IMR-90 (cell line): Measurements from ENCODE around the gene WDR49. TPM values are rescaled to one million over a fixed set of nuclear protein-coding genes. Genes with fewer than 3 reads are reported as not detected.

Experiments
- ATAC-seq: fragments of 200-7000 bp; cut with Tn5 transposase; 2 replicates; pipeline ENCODE4 v1.9.1; 2020; ENCODE audit warnings: low read depth, mild to moderate bottlenecking, moderate library complexity
- BruUV-seq: library from RNA; stranded (reverse); fragments of 400-500 nt; replicated peaks from 2 replicates; lab custom pipeline; 2021; lab: Mats Ljungman, UMichigan
- CTCF ChIA-PET: fragments of 300-600 bp; formaldehyde crosslinking; extraction: SDS; loops from one replicate; lab custom pipeline; 2021; ENCODE audit warnings: antibody characterized with exemption; lab: Yijun Ruan, JAX
- POLR2A ChIA-PET: fragments of 300-600 bp; sonication (Branson Sonifier 250); formaldehyde crosslinking; loops from one replicate; lab custom pipeline; 2022; ENCODE audit warnings: antibody characterized with exemption; ENCODE audit not compliant: unreplicated experiment; lab: Charles Lee
- DNase-seq: peaks from one replicate; pipeline ENCODE4 v3.0.0; 2013
- H2AFZ ChIP-seq: replicated peaks from 2 replicates; pipeline ENCODE3; 2013; ENCODE audit warnings: low read length, mild to moderate bottlenecking; ENCODE audit not compliant: poor library complexity
- H2AK5ac ChIP-seq: 2 replicates; pipeline ENCODE4 v1.6.1; 2013; ENCODE audit warnings: low read depth, low read length, inconsistent platforms
- H2AK9ac ChIP-seq: replicated peaks from 2 replicates; pipeline ENCODE3; 2013; ENCODE audit warnings: mild to moderate bottlenecking, low read depth, low read length, moderate library complexity; ENCODE audit not compliant: poor library complexity
- H2BK120ac ChIP-seq: 2 replicates; pipeline ENCODE4 v1.6.1; 2013; ENCODE audit warnings: low read depth, low read length, inconsistent platforms
- H2BK15ac ChIP-seq: 3 replicates; pipeline ENCODE4 v1.6.1; 2013; ENCODE audit warnings: low read depth, low read length, inconsistent platforms
- H2BK20ac ChIP-seq: 2 replicates; pipeline ENCODE4 v1.6.1; 2013; ENCODE audit warnings: low read depth, mild to moderate bottlenecking, inconsistent platforms, low read length, moderate library complexity
- H2BK5ac ChIP-seq: 2 replicates; pipeline ENCODE4 v1.6.1; 2013; ENCODE audit warnings: mild to moderate bottlenecking, low read depth, low read length, inconsistent platforms; ENCODE audit not compliant: poor library complexity, severe bottlenecking
- H3K14ac ChIP-seq: replicated peaks from 2 replicates; pipeline ENCODE4 v1.6.1; 2013; ENCODE audit warnings: low read depth, low read length, inconsistent platforms
- H3K18ac ChIP-seq: 2 replicates; pipeline ENCODE4 v1.6.1; 2013; ENCODE audit warnings: low read depth, low read length, control low read depth
- H3K23ac ChIP-seq: 2 replicates; pipeline ENCODE4 v1.6.1; 2013; ENCODE audit warnings: low read depth, low read length, inconsistent platforms
- H3K27ac ChIP-seq: 2 replicates; pipeline ENCODE4 v1.5.1; 2013; ENCODE audit warnings: mild to moderate bottlenecking, control low read depth, low read length; ENCODE audit not compliant: insufficient read depth
- H3K27me3 ChIP-seq: 2 replicates; pipeline ENCODE4 v1.6.1; 2013; ENCODE audit warnings: low read length; ENCODE audit not compliant: control insufficient read depth, insufficient read depth
- H3K36me3 ChIP-seq: 2 replicates; pipeline ENCODE4 v1.6.1; 2013; ENCODE audit warnings: low read length, mixed read lengths; ENCODE audit not compliant: control insufficient read depth, insufficient read depth
- H3K4ac ChIP-seq: 2 replicates; pipeline ENCODE4 v1.6.1; 2013; ENCODE audit warnings: low read depth, low read length, inconsistent platforms
- H3K4me1 ChIP-seq: 2 replicates; pipeline ENCODE4 v1.6.1; 2013; ENCODE audit warnings: low read length, mixed read lengths; ENCODE audit not compliant: control insufficient read depth, insufficient read depth
- H3K4me2 ChIP-seq: 2 replicates; pipeline ENCODE4 v1.6.1; 2013; ENCODE audit warnings: low read depth, mild to moderate bottlenecking, control low read depth, low read length, moderate library complexity
- H3K4me3 ChIP-seq: 2 replicates; pipeline ENCODE4 v1.5.1; 2013; ENCODE audit warnings: low read depth, mild to moderate bottlenecking, control low read depth, low read length, moderate library complexity; ENCODE audit not compliant: insufficient read depth
- H3K56ac ChIP-seq: 2 replicates; pipeline ENCODE4 v1.6.1; 2013; ENCODE audit warnings: low read length, inconsistent platforms; ENCODE audit not compliant: insufficient read depth; ENCODE audit errors: extremely low read depth
- H3K79me1 ChIP-seq, 2 experiments: 2 replicates each; pipeline ENCODE4 v1.6.1; 2013; ENCODE audit warnings: low read length in 2 of 2, inconsistent platforms in 1 of 2, low read depth in 1 of 2
- H3K9ac ChIP-seq: 2 replicates; pipeline ENCODE4 v1.6.1; 2013; ENCODE audit warnings: low read depth, low read length, control low read depth
- H3K9me1 ChIP-seq: 2 replicates; pipeline ENCODE4 v1.6.1; 2013; ENCODE audit warnings: low read length, inconsistent platforms; ENCODE audit not compliant: insufficient read depth
- H3K9me3 ChIP-seq: 2 replicates; pipeline ENCODE4 v1.6.1; 2013; ENCODE audit warnings: low read length; ENCODE audit not compliant: control insufficient read depth, insufficient read depth
- H4K20me1 ChIP-seq: 2 replicates; pipeline ENCODE4 v1.6.1; 2013; ENCODE audit warnings: low read length, inconsistent platforms; ENCODE audit not compliant: insufficient read depth
- H4K5ac ChIP-seq: 2 replicates; pipeline ENCODE4 v1.6.1; 2013; ENCODE audit warnings: mild to moderate bottlenecking, low read depth, low read length, control low read depth
- H4K8ac ChIP-seq, 2 experiments: 2 replicates each; pipeline ENCODE4 v1.6.1; 2013; ENCODE audit warnings: low read depth in 2 of 2, low read length in 2 of 2, control low read depth in 1 of 2, inconsistent platforms in 1 of 2
- H4K91ac ChIP-seq: 2 replicates; pipeline ENCODE4 v1.6.1; 2013; ENCODE audit warnings: low read depth, low read length, inconsistent platforms; ENCODE audit not compliant: insufficient read depth
- BHLHE40 ChIP-seq: fragments of 150-350 bp; IDR thresholded peaks from 2 replicates; pipeline ENCODE4 v1.6.1; 2016; ENCODE audit warnings: mild to moderate bottlenecking, low read depth, low read length
- CEBPB ChIP-seq: IDR thresholded peaks from 2 replicates; pipeline ENCODE4 v1.6.1; 2012; ENCODE audit warnings: low read depth, low read length, improper control_type of control experiment
- CHD1 ChIP-seq: IDR thresholded peaks from 2 replicates; pipeline ENCODE4 v1.6.1; 2012; ENCODE audit warnings: low read depth, low read length, improper control_type of control experiment
- MAFK ChIP-seq: IDR thresholded peaks from 2 replicates; pipeline ENCODE4 v1.6.1; 2012; ENCODE audit warnings: low read depth, low read length, improper control_type of control experiment
- MAZ ChIP-seq: IDR thresholded peaks from 2 replicates; pipeline ENCODE4 v1.6.1; 2012; ENCODE audit warnings: low read depth, mild to moderate bottlenecking, low read length, improper control_type of control experiment, moderate library complexity, borderline replicate concordance
- NFE2L2 ChIP-seq: fragments of 150-350 bp; IDR thresholded peaks from 2 replicates; pipeline ENCODE4 v1.6.1; 2016; ENCODE audit warnings: low read depth, mild to moderate bottlenecking, low read length
- POLR2A ChIP-seq: IDR thresholded peaks from 2 replicates; pipeline ENCODE4 v1.6.1; 2012; ENCODE audit warnings: mild to moderate bottlenecking, low read depth, low read length
- RAD21 ChIP-seq: IDR thresholded peaks from 2 replicates; pipeline ENCODE4 v1.6.1; 2012; ENCODE audit warnings: low read length, improper control_type of control experiment
- RCOR1 ChIP-seq: IDR thresholded peaks from 2 replicates; pipeline ENCODE4 v1.6.1; 2012; ENCODE audit warnings: mild to moderate bottlenecking, low read length, improper control_type of control experiment; ENCODE audit not compliant: insufficient replicate concordance
- RFX5 ChIP-seq: IDR thresholded peaks from 2 replicates; pipeline ENCODE4 v1.8.0; 2012; ENCODE audit warnings: low read depth, mild to moderate bottlenecking, low read length, moderate library complexity
- SMC3 ChIP-seq: fragments of 150-350 bp; IDR thresholded peaks from 2 replicates; pipeline ENCODE4 v1.6.1; 2016; ENCODE audit warnings: low read depth, mild to moderate bottlenecking, antibody characterized with exemption, low read length, moderate library complexity
- WGBS, 2 experiments: methylation state at CpG; one replicate each; pipeline versions ENCODE4 v1.1.5 to v1.1.7; 2013; ENCODE audit warnings: missing lambda C conversion rate in 2 of 2; ENCODE audit not compliant: insufficient read length in 1 of 2; ENCODE audit errors: extremely low coverage in 2 of 2; 5-methylcytosine and 5-hydroxymethylcytosine counted together
- dilution Hi-C: fragments of 300-500 bp; cut with HindIII; formaldehyde crosslinking; loops from one replicate; pipeline ENCODE4 v1.14.3; 2018; ENCODE audit warnings: low sequenced_read_pairs; ENCODE audit not compliant: unreplicated experiment
- in situ Hi-C: fragments of 300-500 bp; cut with MboI; formaldehyde crosslinking; loops from 3 replicates; pipeline ENCODE4 v1.14.3; 2019; ENCODE audit warnings: low sequenced_read_pairs, inconsistent platforms, mixed read lengths
- intact Hi-C: fragments of 100-400 bp; cut with micrococcal nuclease; formaldehyde crosslinking; loops from 2 replicates; pipeline ENCODE4 v1.10.0; 2022
- polyA plus RNA-seq, 3 experiments: library from polyadenylated mRNA; depleted of rRNA; stranded (reverse); fragments of >200 nt; gene quantifications; 2 replicates each; pipeline ENCODE4 v1.2.3, GENCODE V29; 2012; ENCODE audit warnings: low replicate concordance in 1 of 3
- total RNA-seq: library from RNA; depleted of rRNA; stranded (reverse); fragments of >200 nt; gene quantifications from 2 replicates; pipeline ENCODE4 v1.2.3, GENCODE V29; 2012
- TF ChIP-seq, protein P1 (sequence below): conservative IDR thresholded peaks from 2 replicates; pipeline ENCODE4 v1.5.1; 2012; ENCODE audit warnings: mild to moderate bottlenecking, low read depth, low read length, improper control_type of control experiment
- TF ChIP-seq, protein P2 (sequence below): fragments of 150-350 bp; IDR thresholded peaks from 2 replicates; pipeline ENCODE4 v1.6.1; 2016; ENCODE audit warnings: low read depth, mild to moderate bottlenecking, low read length, moderate library complexity, borderline replicate concordance

WDR49 gene
- total and polyA plus RNA-seq, 2 of the 4 experiments (the other 2 are of a cell fraction), result not detected

DNA sequence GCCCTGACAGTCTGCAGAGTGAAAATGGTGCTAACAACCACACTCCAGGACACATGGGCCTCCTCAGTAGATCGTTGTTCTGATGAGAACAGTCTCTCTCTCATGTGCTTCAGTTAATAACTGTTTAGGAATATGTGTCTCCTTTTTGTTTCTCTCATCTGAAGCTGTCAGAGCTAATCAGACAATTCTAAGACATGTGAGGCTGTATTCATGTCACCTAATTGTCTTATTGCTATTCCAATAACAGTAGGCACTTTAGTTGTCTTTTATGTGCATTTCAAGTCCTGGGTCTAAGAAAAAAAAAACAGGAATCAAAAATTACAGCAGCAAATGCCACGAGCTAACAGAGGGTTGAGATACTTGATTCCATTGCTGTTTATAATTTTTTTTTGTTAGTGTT is 89.1 kb downstream of the WDR49 start:
- Histone ChIP-seq H4K8ac (no peak overlapping the region), H3K27ac (no peak overlapping the region), H3K9ac (no peak overlapping the region), H2BK5ac (no peak overlapping the region), H2BK15ac (no peak overlapping the region), H3K27me3 (no peaks in the 10 kb centered on the region), H4K5ac (no peak overlapping the region), H3K18ac (no peak overlapping the region), H3K9me1 (no peaks in the 10 kb centered on the region), H4K91ac (no peak overlapping the region), H3K4ac (no peak overlapping the region), H3K79me1 (no peaks in the 10 kb centered on the region), H3K4me2 (no peak overlapping the region), H3K4me1 (no peaks in the 10 kb centered on the region), H3K4me3 (no peak overlapping the region), H3K56ac (no peak overlapping the region), H2AK5ac (no peak overlapping the region), H2BK20ac (no peak overlapping the region), H4K20me1 (no peaks in the 10 kb centered on the region), H3K23ac (no peak overlapping the region), H2BK120ac (no peak overlapping the region), H2AFZ (no peak overlapping the region), H3K9me3 (no peaks in the 10 kb centered on the region), H3K36me3 (no peaks in the 10 kb centered on the region), H3K14ac (no peak overlapping the region), H2AK9ac (no peak overlapping the region)
- ATAC-seq (no peak), DNase-seq (no peak)
- BruUV-seq, result no TSS peak
- intact Hi-C loops, result no loop called here
- CTCF ChIA-PET, result no interaction called here
- dilution Hi-C loops, result no loop called here
- WGBS, 2 experiments, result no CpG with 5 or more reads among the region's 2 CpGs
- POLR2A ChIA-PET, result no interaction called here
- no peak for TF ChIP-seq RCOR1
- TF ChIP-seq MAZ, result no peak
- TF ChIP-seq RFX5, result no peak
- TF ChIP-seq CHD1, result no peak
- TF ChIP-seq, protein P1, sequence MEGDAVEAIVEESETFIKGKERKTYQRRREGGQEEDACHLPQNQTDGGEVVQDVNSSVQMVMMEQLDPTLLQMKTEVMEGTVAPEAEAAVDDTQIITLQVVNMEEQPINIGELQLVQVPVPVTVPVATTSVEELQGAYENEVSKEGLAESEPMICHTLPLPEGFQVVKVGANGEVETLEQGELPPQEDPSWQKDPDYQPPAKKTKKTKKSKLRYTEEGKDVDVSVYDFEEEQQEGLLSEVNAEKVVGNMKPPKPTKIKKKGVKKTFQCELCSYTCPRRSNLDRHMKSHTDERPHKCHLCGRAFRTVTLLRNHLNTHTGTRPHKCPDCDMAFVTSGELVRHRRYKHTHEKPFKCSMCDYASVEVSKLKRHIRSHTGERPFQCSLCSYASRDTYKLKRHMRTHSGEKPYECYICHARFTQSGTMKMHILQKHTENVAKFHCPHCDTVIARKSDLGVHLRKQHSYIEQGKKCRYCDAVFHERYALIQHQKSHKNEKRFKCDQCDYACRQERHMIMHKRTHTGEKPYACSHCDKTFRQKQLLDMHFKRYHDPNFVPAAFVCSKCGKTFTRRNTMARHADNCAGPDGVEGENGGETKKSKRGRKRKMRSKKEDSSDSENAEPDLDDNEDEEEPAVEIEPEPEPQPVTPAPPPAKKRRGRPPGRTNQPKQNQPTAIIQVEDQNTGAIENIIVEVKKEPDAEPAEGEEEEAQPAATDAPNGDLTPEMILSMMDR, result no peak
- TF ChIP-seq BHLHE40, result no peak
- no peak for TF ChIP-seq NFE2L2
- no peak for TF ChIP-seq RAD21
- TF ChIP-seq, protein P2, sequence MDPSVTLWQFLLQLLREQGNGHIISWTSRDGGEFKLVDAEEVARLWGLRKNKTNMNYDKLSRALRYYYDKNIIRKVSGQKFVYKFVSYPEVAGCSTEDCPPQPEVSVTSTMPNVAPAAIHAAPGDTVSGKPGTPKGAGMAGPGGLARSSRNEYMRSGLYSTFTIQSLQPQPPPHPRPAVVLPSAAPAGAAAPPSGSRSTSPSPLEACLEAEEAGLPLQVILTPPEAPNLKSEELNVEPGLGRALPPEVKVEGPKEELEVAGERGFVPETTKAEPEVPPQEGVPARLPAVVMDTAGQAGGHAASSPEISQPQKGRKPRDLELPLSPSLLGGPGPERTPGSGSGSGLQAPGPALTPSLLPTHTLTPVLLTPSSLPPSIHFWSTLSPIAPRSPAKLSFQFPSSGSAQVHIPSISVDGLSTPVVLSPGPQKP, result no peak
- no peak for TF ChIP-seq MAFK
- no peak for TF ChIP-seq CEBPB
- no peak for TF ChIP-seq SMC3
- no peak for TF ChIP-seq POLR2A
- in situ Hi-C loops, result no loop called here
